GM12864 (cell line): ENCODE results near the gene GLB1L.
"Not testable (repeated sequence)": the region's sequence is repeated elsewhere in the genome, so short reads cannot be mapped to it uniquely, and the experiment has no call there.

ENCODE experiments used
- DNase-seq: peaks from one replicate; pipeline ENCODE4 v3.0.0-alpha.2; 2011; ENCODE audit warnings: low read depth
- H3K4me3 ChIP-seq: 2 replicates; pipeline ENCODE4 v1.5.1; 2011; ENCODE audit warnings: mild to moderate bottlenecking, low read depth, low read length, control low read depth
- TF ChIP-seq, protein P1 (sequence below): IDR thresholded peaks from 2 replicates; pipeline ENCODE4 v1.5.1; 2011; ENCODE audit warnings: low read depth, mild to moderate bottlenecking, moderate library complexity, low read length, control low read depth, inconsistent platforms; ENCODE audit errors: missing control alignments

GLB1L gene

DNA sequence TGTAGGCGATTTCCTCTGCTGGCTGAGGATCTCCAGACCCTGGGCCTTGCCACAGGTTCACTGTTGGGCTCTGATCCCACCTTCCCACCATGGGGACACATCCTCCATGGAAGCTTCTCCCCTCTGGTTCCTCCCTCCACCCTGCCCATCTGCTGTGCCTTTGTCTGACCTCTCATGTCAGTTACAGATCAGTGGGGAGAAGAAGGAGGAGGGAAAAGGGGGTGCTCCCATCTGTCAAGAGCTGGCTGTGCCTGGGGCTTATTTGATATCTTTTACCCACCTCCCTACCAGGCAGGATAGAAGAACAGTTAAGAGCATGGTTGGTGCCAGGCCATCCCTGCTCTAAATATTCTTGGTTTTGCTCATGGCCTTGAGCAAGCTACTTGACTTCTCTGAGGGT, 21.6 kb upstream of the GLB1L start:
- TF ChIP-seq, protein P1, sequence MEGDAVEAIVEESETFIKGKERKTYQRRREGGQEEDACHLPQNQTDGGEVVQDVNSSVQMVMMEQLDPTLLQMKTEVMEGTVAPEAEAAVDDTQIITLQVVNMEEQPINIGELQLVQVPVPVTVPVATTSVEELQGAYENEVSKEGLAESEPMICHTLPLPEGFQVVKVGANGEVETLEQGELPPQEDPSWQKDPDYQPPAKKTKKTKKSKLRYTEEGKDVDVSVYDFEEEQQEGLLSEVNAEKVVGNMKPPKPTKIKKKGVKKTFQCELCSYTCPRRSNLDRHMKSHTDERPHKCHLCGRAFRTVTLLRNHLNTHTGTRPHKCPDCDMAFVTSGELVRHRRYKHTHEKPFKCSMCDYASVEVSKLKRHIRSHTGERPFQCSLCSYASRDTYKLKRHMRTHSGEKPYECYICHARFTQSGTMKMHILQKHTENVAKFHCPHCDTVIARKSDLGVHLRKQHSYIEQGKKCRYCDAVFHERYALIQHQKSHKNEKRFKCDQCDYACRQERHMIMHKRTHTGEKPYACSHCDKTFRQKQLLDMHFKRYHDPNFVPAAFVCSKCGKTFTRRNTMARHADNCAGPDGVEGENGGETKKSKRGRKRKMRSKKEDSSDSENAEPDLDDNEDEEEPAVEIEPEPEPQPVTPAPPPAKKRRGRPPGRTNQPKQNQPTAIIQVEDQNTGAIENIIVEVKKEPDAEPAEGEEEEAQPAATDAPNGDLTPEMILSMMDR: no peak
- no peak overlapping the region for H3K4me3 ChIP-seq
- no peak for DNase-seq

DNA sequence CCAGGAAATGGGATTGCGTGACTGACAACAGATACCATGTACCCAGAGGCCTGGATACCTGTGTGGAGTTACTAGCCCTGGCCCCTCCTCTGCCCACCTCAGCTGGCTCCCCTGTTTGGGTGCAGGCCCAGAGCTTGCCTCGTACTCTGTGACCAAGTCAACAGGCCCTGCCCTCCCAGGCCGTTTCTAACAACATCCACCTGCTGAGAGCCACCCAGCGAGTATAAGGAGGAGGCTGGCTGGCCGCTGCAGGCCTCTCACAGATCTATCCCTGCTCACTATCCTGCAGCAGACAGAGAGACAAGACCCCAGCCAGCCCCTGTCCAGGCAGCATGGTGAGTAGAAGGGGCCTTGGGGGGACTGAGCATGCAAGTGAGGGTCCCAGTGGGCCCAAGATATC, 21.0 kb upstream of the GLB1L start:
- DNase-seq: no peak
- no peak overlapping the region for H3K4me3 ChIP-seq
- TF ChIP-seq, protein P1: no peak

DNA sequence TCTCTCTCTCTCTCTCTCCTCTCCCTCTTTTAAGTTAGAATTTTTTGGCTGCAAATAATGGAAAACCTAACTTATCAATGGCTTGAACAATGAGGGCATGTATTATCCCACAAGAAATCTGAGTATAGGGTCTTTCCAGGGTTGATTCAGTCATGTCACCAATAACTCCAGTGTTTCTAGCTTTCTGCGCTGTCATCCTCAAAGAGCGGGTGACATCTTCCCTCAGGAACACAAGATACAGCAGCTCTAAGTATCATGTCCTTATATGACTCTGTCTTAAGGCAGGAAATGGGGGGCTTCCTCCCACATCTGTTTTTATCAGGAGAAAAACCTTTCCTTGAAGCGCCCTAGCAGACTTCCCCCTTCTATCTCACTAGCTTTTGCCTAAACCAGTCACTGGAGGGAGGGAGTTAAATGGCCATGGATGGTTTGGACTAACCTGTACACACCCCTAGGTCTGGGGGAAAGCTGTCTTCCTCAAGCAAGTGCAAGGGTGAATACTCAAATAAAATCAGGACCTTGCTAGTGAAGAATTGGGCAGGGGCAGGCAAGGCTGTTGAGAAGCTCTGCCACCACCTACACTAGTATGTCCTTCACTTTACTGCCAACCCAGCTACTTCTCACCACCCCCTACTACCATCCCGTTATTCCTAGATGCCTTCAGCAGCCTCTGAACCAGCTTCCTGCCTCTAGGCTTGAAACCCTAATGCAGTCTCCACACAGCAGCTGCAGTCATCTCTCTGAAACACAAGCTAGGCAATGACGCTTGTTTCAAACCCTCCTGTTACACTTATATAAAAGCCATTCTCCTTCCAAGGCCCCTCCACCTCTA, 16.0 kb upstream of the GLB1L start:
- no peak for DNase-seq
- no peak overlapping the region for H3K4me3 ChIP-seq
- TF ChIP-seq, protein P1: no peak

DNA sequence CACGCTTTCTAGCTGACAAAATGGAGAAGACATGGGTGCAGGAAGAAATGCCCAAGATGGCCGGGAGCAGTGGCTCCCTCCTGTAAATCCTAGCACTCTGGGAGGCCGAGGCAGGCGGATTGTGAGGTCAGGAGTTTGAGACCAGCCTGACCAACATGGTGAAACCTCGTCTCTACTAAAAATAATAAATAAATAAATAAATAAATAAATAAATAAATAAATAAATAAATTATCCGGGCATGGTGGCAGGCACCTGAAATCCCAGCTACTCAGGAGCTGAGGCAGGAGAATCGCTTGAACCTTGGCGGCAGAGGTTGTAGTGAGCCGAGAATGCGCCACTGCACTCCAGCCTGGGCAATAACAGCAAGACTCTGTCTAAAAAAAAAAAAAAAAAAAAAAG, 13.7 kb upstream of the GLB1L start:
- DNase-seq: not testable (repeated sequence)

DNA sequence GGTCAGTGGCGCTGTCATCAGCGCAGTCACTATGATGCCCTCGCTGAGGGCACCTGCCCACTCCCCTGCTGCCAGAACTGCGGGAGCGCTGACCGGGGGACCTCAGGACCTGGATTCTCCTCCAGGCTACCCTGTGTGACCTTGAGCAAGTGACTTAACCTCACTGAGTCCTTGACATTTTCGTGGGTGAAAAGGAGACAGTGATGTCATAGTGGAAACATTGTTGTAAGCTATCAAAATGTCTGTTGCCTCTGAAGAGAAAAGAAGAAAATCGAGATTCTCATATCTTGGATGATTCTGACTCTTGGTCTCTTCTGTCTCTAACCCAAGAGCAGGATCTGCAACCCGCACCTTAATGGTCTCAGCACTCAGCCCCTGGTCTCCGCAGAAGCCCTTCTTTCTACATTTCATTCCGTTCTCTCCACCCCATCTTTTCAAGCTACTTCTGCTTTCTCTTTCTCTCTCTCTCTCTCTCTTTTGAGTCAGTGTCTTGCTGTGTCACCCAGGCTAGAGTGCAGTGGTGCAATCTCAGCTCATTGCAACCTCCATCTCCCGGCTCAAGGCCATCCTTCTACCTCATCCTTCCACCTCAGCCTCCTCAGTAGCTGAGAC, 9.5 kb upstream of the GLB1L start:
- peak overlapping the region; percentile 84 for H3K4me3 ChIP-seq
- TF ChIP-seq, protein P1: no peak
- no peak for DNase-seq

More for the DNA sequence above, 13.7 kb upstream of the GLB1L start:
- H3K4me3 ChIP-seq: not testable (repeated sequence)

DNA sequence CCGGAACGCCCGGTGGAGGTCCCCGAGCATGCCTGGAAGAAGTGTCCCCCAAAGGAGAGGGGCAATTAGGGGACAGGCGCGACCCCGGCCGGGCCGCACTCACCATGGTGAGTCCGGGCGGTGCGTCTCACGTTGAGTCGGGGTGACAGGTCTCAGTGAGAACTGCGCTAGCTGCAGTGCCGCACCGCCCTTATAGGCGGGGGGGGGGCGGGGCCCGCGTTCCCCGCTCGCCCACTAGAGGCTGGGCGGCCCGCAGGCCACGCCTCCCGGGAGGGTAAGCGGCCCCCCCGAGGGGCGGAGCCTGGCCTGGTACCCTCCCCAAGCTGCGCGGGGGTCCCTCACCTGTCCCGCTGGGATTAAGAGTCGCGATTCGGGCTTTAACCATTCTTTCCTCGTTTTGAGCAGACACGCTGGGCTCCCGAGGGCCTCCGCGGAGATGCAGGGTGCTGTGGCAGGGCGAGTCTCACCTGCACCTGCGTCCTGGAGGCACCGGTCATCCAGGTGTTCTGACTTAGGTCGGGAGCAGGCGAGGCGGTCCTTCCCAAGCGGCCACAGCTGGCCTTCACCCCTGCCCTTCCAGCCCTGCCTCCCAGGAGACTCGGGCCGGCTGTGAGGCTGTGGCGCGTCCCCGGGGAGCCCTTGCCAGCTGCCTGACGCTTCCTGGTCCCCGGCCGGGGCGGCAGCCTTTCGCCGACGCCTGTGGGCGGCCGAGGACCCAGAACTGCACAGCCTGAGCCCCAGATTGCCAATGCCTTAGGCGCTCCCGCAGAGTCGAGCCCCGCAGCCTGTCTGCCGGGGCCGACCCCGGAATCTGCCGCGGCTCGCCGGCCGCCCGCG, 8.7 kb upstream of the GLB1L start, which contains the start of gene TUBA4A:
Gene TUBA4A (minus strand): TSS at position 166 of the 837 bp plus-strand sequence. CDS start 60 bp downstream, at position 106.
- DNase-seq: no peak
- peak within 1 kb of the TSS; percentile 84 for H3K4me3 ChIP-seq
- TF ChIP-seq, protein P1: no peak
